Activated T-cell treated with anti-CD3 and anti-CD28 coated beads, Interleukin-2, amount 50 U/mL, for 1 hour (primary cell): ENCODE data around the gene CABCOCO1.
"Not testable (repeated sequence)": the region's sequence is repeated elsewhere in the genome, so short reads cannot be mapped to it uniquely, and the experiment has no call there.

Experiments
- DNase-seq: peaks from one replicate; pipeline ENCODE4 v3.0.0-alpha.2; 2020

CABCOCO1 gene

DNA sequence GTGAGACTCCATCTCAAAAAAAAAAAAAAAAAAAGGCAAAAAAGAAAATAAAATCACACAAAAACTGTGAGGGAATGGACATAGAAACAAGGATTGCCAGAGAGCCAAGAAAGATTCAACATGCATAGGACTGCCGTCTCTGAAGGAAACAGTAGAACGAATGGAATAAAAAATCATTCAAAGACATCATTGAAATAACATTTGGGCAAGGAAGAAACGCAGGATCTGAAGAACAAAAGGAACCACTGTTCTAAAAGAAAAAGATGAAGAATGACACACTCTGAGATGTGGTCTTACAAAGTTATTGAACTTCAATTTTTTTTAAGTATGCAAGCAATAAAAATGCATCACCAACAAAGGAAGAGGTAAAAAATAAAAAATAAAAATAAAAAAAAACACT is 57.2 kb downstream of the CABCOCO1 start:
- DNase-seq, result no peak

DNA sequence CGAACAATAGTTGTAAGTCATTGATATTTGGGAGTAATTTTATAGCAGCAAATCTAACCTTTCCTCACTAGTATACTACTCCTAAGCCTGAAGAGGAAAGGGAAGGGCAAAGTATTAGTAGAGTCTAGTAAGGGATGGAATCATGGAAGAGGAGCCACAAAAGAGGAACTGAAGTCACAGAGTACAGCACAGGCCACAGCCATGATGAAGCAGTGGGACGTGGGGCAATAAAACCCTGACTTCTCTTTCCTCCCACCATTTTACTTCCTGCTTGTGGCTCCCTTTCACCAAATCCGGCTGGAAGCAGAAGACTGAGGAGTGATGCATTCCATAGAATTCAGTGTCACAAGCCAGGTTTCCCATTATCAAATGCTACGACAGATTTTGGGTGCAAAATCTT is 58.7 kb downstream of the CABCOCO1 start:
- no peak for DNase-seq

DNA sequence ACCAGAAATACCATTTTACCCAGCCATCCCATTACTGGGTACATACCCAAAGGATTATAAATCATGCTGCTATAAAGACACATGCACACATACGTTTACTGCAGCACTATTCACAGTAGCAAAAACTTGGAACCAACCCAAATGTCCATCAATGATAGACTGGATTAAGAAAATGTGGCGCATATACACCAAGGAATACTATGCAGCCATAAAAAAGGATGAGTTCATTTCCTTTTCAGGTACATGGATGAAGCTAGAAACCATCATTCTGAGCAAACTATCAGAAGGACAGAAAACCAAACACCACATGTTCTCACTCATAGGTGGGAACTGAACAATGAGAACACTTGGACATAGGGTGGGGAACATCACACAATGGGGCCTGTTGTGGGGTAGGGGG is 62.5 kb downstream of the CABCOCO1 start:
- not testable (repeated sequence) for DNase-seq

DNA sequence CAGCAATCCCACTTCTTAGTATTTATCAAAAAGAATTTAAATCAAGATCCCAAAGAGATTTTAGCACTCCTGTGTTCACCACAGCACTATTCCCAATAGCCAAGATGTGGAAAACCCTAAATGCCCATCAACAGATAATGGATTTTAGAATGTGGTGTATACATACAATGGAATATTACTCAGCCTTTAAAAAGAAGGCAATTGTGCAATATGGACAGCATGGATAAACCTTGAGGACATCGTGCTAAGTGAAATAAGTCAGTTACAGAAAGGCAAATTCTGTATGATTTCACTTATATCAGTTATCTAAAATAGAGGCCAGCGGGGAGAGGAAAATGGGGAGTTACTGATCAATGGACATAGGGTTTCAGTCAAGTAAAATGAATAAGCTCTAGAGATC is 66.9 kb downstream of the CABCOCO1 start:
- no peak for DNase-seq

- DNase-seq, result no peak
These were observed 67.9 kb downstream of the CABCOCO1 start for GRCh38 chr10:61730671-61731070.

DNA sequence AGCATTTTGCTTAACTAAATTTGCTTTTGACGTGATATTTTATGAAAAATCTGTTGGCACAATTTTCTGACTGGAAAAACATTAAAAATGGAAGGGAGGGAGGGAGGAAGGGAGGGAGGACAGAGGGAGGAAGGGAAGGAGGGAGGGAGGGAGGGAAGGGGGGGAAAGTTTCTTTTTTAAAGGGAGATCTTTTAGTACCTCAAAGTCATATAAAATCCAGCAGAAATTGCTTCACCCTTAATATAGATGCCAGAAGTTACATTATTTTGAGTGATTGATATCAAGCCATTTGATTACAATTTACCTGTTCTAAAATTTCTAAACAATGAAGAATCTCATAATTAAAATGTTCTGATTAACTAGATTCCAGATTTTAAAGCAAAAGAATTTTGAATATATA is 68.9 kb downstream of the CABCOCO1 start:
- DNase-seq, result no peak

DNA sequence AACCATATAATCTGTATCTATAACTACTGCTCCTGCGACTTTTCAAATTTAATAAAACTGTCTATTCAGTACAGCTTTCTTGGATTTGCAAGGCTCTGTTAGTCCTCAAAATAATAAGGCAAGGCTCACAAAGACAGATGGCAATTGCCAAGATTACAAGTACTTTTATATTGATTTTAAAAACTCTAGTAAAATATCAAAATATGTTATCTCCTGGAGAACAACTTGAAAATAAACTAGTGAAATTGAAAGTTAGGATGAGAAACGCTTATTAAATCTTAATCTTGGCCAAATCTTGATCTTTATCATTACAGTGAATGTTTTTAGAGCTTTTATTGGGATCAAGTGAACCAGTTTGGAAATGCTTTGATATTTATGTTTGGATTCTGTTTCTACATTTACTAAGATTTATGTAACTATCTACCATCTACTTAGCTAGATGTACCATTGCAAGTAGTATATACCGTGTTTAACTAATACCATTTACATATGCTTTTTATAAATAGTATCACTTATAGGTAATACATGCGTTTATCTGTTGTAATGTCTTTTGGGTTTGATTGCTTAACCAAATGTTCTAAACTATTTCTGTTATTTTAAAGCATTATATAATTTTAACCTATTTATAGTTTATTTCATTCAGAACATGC is 70.0 kb downstream of the CABCOCO1 start:
- DNase-seq, result no peak

DNA sequence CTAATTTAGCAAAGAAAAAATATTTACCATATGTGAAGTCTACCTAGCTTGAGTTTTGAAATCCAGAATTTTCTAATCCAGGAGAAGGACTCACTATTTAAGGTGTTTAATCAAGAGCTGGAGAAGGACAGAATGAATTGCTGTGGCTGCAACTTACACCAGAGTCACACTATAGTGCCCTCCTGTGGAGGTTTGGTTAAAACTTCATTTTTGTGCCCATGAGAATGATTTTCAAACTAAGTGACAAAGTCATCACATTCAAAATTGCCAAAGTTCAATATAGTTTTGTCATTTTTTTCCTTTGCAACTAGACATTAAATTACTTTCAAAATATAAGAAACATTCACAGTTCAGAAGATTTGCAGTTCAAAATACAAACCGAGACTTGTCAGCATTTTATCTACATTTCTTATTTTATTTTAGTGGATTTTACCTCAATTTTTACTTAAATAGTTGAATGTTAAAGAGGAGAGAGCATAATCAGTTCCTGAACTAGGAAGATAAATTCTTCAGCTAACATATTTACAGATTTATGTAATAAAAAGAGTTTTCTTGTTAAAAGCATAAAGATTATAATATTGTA is 70.7 kb downstream of the CABCOCO1 start:
- DNase-seq, result no peak

DNA sequence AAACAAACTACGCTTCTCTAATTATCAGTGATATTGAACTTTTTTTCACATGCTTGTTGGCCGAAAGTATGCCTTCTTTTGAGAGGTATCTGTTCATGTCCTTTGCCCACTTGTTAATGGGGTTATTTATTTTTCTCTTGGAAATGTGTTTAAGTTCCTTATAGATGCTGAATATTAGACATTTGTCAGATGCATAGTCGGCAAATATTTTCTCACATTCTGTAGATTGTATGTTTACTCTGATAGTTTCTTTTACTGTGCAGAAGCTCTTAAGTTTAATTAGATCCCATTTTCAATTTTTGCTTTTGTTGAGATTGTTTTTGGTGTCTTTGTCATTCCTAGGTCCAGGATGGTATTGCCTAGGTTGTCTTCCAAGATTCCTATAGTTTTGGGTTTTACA is 73.2 kb downstream of the CABCOCO1 start:
- DNase-seq, result no peak

- DNase-seq, result not testable (repeated sequence)
These were observed 74.7 kb downstream of the CABCOCO1 start for GRCh38 chr10:61737455-61737854.

GRCh38 chr10:61742812-61743211 is 80.1 kb downstream of the CABCOCO1 start:
- DNase-seq, result no peak

GRCh38 chr10:61744469-61744868 is 81.7 kb downstream of the CABCOCO1 start:
- DNase-seq, result no peak

DNA sequence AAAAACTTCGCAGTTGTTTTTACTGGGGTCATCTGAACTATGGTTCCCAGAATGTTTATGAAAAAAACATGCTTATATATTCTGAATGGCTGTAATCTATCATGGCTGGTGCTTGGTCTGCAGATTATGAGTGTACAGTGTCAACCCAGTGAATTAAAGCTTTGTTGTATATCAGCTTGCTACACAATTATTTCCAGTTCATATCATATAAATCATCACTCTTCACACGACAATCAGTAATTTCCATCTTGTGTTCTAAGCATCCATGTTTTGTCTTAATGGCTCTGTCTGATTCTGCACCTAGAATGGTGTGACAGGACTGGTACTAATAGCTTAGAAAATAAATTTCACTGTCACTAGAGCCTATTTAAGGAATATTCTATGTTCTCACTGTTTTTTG is 83.6 kb downstream of the CABCOCO1 start:
- DNase-seq, result no peak

- no peak for DNase-seq
These were observed 84.6 kb downstream of the CABCOCO1 start for GRCh38 chr10:61747307-61747706.

- no peak for DNase-seq
These were observed 86.6 kb downstream of the CABCOCO1 start for GRCh38 chr10:61749291-61749690.

DNA sequence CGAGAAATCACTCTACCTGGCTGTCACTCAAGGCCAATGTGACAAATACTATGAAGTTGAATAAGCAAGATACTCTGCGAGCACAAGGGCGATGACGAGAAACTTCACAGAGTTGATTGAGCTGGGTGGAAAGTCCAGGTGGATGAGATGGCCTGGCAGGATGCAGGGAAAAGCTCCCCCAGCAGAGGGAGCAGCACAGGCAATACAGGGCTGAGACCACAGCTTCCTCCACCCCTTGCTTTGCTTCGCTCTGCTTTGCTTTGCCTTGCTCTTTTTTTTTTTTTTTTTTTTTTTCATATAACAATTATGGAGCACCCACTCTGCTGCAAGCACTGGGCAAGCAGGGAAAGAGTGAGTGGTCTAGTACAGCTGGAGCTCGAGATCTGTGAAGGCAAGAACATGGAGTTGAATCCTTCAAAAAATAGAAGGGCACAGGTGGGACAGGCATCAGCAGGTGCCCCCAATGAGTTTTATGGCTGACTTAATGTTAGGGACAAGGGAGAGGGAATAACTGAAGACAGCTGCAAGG is 88.3 kb downstream of the CABCOCO1 start:
- DNase-seq, result peak; percentile 66

DNA sequence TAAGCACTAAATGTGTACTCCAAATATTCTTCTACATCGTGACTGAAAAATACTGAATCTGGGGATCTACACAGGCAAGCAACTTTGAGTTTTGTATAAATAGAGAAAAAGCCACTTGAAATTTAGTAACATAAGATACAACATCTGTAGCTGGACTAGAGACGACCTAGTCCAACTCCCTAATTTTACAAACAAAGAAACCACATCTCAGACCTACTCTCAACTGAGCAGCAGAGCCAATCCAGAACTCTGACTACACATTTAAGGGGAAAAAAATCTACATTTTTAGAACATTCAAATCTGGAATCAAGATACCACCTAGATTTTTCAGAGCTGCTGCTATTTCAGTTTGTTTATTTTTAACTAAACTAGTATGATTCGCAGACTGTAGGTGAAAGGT is 88.9 kb downstream of the CABCOCO1 start:
- no peak for DNase-seq

GRCh38 chr10:61752111-61753011 is 89.6 kb downstream of the CABCOCO1 start:
- DNase-seq, result no peak

- DNase-seq, result no peak
These were observed 90.7 kb downstream of the CABCOCO1 start for GRCh38 chr10:61753453-61753852.

GRCh38 chr10:61754587-61755550 is 92.1 kb downstream of the CABCOCO1 start:
- no peak for DNase-seq

DNA sequence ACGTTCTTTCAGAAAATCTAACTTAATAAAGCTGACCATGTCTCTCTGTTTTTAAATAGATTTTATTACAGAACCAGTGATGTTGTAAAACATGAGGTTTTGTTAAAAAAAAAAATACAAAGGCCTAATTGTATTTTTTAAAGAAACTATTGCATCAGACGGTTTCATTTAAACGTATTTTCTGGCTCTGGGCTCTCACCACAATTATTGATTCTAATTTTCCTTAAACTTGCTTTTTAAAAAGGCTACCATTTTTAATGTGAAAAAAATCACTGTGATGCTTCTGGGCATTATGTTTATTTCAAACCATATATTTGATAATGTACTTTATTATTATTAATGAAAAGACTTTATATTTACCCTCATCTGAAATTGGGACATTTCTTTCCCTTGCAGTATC is 94.3 kb downstream of the CABCOCO1 start:
- no peak for DNase-seq
